ENCODE measurements around the gene RAB6D.
"Not testable (repeated sequence)": the region's sequence is repeated elsewhere in the genome, so short reads cannot be mapped to it uniquely, and the experiment has no call there.

RAB6D gene

DNA sequence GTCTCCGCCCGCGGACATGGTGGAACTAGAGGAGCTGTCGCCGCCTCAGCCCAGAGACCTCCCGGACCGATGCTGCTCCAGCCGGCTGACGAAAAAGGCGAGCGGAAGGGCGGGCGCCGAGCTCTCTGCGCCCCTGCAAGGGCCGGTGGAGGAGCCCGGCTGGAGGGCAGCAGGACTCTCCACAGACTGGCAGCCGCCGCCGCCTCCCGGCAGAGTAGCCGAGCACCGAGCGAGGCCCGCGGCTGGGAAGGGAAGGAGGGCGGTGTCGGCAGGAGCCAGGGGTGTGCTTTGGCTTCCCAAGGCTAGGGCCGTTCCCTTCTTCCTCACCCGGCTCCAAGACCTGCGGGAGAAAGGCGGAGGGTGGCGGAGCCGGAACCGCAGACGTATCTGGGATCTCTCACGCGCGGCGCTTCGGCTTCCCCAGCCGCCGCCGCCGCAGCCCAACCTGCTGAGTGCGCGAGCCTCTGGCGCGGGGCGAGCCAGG lies at the start of gene RAB6D:
Gene RAB6D (minus strand): TSS at position 466 of the 484 bp plus-strand sequence. CDS start 448 bp downstream, at position 18.
- DNase-seq, result not testable (repeated sequence)

DNA sequence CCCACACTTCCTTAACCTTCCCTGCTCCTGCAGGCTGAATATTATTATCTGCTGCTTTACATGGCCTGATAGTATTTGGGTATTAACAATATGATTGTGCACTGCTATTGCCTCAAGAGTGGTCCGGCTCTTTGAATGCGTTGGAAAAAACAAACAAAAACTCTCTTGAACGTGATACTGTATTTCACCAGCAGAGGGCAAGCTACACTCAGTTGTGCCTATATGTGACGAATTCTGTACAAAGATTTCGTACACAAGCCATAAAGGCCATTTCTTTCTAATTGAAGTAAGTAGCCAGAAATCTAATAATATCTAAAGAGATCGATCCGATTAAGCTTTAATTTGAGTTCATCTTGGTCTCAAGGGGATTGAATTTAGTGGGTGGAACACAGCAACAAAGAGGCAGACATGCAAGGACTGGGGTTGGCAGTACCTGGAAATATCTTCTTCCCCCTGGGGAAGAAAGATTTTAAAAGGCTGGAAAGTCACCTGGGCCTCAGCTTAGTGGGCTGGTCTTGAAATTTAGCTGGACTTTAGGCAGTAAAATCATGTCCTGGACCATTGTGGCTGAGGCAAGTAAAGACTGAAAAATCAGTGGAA lies 49.3 kb upstream of the RAB6D start:
- DNase-seq, result peak; percentile 33

DNA sequence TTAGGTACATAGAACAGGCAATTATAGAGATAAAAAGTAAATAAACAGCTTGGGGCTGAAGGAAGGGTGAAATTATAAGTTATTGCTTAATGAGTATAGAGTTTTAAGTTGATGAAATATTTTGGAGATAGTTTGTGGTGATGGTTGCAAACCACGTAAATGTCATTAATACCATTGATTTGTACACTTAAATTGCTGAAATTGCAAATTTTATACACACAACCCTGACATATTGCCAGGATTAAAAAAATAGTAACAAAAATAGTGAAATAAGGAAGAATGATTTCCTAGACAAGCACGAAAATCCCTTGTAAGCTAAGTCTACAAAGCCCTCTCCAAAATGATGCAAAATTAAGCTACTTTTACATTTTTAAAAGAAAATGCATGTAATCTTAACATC lies 46.2 kb upstream of the RAB6D start:
- DNase-seq, result no peak

DNA sequence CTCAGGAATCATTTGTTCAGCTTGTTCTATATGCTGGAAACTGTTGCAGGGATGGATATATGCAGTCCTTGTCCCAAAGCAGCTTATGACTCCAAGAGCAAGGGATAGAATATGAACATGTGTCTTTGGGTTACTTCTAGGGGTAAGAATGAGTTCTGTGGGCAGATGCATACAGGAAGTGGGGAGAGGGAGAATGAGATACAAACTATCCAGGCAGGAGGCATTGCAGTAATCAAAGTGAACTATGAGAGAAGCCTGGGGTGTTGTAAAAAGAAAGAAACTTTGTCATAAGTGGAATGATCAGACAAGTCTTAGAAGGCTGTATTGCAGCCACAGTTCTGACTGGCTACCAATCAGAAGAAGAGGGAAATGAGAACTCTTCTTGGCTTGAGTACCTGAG lies 44.8 kb upstream of the RAB6D start:
- no peak for DNase-seq

DNA sequence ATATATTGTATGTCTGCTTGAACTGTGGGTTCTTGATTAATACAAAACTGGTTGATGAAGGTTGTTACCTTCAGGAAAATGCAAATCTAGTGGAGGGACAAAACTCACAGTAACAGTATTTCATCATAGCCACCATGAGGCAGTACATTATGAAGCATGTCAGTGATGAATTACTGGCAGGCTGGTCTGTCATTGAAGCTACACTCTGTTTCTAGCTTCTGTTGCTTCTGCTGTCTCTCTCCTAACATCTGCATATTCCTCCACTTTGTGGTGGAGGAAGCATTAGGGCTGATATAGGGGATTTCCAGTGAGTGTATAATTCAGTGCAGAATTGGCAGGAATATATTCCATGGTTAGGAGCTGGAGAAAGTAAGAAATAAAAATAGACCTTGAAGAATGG lies 44.2 kb upstream of the RAB6D start:
- DNase-seq, result no peak

DNA sequence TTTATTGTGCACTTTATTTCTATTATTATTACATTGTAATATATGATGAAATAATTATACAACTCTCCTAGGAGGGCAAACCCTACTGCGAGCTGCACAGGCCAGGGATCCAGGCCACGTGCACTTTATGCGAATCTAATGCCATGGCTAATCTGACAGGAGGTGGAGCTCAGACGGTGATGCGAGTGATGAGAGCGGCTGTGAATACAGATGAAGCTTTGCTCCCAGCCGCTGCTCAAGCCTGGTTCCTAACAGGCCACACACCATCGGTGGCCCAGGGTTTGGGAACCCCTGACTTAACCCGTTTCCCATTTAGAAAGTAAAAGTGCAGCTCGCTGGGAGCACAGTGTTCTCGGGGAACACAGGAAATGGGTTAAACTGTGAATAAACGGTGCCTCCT lies 40.8 kb upstream of the RAB6D start:
- no peak for DNase-seq

DNA sequence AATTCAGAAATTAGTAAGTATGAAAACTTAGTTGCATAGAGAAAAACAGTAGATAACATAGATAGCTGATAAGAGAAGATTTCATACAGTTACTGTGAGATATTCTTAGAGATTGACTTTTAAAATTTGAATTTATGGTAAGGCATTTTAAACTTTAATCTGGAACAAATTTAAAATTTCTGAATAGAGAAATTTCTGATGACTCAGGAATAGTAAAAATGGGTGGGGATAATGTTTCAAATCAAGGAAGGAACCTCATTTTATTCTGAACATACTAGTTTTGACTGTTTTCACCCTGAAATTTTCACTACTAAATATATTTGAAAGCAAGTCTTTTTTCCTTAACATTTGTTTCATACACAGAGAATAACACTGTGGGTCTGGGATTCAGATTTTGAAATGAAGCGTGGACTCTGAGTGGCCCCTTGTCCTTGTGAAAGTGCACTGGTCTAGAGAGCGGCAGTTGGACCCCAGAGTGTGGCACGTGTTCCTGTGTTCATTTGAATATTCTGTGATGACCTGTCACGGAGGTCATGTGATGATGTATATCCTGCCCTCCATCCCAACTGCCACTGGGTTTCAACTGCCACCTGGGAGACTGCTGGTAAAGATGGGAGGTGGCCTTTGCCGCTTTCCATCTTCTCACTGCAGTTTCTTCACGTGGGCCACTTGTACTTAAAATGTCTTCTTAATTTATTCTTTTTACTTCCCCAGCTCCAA lies 38.5 kb upstream of the RAB6D start:
- no peak for DNase-seq

DNA sequence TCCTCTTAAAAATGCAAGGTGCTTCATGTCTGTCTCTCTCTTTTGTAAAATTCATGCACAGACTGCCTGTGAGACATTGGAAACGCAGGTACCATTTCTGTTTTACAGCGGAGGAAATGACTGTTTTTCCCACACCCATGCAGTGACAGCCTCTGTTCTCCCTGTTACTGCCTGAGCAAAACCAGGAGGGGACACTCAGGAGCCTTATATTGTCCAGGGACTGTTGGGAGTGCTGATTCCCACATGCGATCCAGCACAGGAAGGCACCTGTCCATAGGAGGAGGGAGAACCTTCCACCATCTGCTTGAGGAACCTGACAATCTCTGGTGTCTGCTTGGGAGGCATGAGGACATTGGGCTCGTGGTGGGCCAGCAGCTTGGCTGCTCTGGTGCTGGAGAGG lies 36.9 kb upstream of the RAB6D start:
- no peak for DNase-seq

DNA sequence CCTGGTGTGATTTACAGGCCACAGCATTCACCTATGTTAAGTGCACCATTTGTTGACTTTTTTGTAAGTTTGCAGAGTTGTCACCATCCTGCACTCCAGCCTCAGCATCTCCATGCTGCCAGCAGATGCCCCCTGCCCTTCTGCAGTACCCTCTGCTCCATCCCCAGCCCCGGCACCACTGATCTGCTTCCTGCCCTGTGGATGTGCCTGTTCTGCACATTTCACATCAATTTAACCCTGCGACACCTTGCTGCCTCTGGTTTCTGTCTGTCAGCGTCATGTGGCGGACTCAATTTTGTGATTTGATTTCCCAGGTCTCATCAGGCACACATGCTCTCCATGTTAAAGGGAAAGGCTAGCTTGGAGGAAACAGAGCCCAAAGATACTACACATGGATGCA lies 36.5 kb upstream of the RAB6D start:
- DNase-seq, result not testable (repeated sequence)

DNA sequence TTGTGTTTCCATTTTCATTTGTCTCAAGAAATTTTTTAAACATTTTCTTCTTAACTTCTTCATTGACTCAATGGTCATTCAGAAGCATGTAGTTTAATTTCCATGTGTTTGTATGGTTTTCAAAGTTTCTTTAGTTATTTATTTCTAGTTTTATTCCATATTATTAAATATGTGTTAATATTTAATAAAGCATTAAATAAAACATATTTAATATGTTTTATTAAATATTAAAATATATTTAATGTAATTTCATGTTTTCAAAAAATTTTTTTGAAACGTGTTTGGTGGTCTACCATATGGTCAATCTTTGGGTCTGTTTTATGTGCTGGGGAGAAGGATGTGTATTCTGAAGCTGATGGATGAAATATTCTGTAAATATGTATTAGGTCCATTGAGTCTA lies 32.2 kb upstream of the RAB6D start:
- not testable (repeated sequence) for DNase-seq

DNA sequence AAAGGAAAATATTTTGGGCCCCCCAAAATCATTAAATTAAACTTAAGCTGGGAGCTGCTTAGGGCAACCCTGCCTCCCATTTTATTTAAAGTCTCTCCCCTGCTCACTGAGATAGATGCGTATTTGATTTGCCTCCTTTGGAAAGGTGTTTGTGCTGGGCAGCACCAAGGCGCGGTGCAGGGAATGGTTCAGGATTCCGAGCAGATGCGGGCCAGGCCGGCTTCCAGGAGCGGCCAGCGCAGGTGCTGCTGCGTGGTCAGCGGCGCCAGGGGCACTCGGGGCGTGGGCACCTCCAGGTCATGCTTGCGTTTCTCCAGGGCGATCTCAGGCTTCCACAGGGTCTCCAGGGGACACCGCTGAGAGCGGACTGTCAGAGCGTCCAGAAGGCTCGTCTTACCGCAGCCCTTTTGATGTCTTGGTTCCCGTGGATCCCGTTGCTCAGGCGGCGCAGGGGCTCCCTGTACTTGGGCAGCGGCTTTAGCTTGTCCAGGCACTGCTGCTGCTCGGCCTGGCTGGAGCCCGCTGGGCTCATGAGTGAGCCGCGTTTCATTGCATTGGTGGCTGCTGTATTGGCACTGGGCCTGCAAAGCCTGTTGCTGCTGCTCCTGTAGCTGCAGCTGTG lies 31.2 kb upstream of the RAB6D start:
- DNase-seq, result not testable (repeated sequence)

DNA sequence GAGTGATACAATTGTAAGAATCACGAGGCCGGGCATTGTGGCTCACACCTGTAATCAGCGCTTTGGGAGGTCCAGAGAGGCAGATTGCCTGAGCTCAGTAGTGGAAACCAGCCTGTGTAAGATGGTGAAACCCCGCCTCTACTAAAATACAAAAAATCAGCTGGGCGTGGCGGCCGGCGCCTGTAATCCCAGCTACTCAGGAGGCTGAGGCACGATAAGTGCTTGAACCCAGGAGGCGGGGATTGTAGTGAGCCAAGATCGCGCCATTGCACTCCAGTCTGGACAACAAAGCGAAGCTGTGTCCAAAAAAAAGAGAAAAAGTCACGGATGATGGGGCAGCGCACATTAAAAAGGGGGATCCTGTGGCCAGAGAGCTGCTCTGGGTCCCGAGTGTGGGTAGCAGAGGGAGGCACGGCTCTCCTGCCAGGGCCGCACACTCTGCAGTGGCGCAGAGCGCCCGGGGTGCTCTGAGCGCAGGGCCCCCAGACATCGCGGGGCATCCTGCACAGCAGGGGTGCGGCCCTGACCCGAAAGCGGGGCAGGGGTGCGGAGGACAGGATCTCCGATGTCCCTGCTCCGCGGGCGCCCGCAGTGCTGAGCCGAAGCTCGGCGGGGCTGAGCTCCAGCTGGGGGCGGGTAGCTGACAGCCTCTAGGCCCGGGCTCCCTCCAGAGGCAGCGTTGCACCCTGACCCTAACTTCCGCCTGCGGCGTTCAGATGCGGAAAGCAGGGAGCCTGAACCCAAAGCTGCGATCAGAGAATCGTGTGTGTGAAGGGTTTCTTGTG lies 30.4 kb upstream of the RAB6D start:
- peak; percentile 33 for DNase-seq

DNA sequence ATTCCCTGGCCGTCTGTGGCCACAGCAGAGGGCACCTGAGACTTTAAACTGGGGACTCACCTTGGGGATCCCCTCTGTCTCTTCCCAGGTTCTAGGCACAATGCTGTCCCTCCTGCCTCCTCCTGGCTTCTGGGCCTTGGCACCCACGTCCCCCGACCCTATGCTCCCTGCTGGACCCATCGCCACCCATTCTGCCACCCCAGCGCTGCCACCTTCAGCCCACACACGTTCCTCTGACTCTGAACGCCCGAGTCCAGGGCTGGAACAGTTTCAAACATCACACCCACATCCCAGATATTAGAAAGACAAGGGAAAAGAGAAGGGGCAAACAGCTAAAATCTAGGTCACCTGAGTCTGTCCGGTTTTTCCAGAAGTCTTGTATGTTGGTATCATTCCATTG lies 28.0 kb upstream of the RAB6D start:
- DNase-seq, result not testable (repeated sequence)

DNA sequence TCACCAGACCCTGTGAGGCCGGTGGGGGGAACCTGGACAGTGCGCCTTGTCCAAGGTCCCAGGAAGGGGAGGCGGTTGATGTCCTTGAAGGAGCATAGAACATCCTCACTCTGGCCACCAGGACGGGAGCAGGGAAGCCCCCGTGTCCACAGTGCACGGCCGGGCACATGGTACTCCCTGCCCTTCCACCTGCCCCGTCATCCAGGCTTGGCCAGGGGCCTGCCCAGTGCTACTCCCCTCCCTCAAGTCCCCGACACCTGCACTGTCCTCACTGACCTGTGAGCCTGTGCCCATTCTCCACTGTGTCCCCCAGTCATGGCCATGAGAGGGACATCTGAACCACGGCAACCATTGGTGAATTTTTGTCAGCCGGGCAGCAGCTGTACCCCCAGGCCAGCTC lies 27.5 kb upstream of the RAB6D start:
- DNase-seq, result not testable (repeated sequence)

DNA sequence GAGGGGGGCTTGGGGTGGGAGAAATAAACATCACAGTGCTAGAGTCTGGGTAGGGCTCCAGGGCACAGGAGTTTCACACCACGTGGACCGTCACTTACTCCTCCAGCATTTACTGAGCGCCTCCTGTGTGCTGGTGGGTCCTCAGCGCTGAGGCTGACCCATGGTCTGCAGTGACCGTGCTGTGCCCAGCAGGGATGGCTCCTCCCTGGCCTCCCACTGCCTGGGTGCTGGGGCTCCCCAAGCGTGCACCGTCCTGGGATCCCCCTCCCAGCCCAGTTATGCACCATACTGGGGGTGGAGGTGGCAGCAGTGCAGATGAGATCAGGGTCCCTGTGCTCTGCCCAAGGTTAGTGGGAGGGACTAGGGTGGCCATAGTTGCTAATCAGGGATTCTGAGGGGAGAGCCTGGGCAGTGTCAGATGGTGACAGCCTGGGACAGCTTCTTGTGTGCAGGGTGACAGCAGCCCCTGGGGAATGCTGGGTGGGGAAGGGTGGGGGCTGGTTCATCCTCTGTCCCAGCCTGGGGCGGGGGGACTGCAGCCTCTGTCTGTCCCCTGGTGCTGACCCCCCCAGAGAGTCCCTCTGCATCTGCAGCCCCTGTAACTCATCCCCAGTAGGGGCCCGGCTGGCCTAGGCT lies 26.6 kb upstream of the RAB6D start:
- not testable (repeated sequence) for DNase-seq

DNA sequence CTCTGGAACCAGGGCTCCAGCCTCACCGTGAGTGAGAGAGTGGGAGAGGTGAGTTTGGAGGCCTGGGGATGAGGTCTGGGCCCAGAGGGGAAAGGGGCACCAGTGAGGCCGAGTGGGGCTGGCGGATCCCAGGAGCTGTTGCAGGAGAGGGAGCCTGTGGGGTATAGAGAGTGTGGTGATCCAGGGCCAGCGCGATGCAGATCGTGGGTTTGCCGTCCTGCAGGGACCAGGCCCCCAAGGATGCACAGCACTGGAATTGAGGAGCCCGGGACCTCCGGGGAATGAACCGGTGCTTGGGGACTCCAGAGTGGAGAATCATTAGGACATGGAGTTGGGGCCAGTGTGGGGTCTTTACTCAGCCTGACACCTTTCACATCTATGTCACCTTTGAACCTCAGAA lies 25.7 kb upstream of the RAB6D start:
- no peak for DNase-seq

DNA sequence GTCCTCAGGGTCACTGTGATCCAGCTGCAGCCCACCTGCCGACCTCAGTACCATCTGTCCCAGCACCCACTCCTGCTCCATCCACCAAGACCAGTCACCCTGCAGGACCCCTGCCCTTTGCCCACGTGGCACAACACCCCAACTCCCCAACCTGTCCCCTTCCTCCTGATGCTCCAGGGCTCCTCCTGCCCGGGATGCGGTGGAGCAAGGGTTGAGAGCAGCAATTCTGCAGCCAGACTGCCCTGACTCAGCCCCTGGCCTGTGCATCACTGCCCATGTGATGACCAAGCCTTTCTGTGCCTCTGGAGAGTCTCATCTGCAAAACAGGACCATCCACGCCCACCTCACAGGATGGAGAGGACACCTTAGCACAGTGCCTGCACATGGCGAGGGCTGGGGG lies 24.9 kb upstream of the RAB6D start:
- not testable (repeated sequence) for DNase-seq

DNA sequence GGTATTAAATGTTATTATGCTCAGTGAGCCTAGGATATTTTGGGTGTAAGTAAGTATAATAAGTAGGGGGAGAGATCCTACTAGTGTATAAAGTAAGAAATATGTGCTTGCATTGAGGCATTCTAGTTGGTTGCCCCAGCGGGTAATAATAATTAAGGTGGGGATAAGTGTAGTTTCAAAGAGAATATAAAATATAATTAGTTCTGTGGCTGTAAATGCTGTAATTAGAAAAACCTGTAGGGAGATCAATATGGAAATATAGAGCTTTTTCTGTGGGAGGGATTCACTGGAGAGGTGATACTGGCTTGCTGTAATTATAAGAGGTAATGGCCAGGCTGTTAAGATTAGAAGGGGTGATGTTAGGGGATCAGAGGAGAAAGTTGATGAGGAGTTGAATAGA lies 9.1 kb upstream of the RAB6D start:
- DNase-seq, result not testable (repeated sequence)

DNA sequence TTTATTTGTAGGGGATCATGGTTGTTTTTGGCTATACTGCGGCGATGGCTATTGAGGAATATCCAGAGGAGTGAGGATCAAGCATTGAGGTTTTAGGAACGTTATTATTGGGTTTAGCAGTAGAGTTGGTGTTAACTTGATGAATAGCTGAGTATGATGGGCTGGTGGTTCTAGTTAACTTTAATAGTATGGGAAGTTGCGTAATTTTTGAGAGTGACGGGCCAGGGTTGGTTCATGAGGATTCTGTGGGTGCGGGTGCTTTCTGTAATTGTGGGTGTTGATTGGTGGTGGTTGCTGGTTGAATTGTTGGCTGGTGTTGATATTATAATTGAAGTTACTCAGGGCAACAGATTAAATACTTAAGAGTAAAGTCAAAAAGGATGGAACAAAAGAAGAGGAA lies 6.0 kb upstream of the RAB6D start:
- no peak for DNase-seq

DNA sequence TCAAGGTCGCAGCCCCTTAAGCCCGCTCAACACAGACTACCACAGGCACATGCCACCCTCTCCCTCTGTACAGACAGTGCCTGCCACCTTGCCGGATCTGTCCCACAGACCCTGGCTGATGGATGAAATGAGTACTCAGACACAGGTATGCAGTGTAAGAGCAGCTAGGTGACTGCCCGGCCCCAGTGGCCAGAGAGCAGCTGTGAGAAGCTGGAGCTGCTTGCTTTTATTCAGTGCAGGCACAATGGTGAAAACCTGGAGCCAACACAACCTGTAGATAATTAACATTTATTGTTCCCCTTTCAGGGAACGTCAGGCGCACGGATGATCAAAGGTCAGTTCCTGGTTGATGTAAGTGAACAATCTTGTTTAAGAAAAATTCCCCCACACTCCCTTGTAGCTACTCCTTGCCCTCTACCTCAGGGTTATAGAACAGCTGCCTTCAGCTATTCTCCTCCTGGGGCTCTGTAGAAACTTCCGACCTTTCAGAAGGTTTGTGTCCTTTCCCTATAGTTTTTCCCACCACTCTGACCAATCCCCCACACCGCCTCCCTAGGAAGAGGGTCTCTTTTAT lies 4.6 kb upstream of the RAB6D start:
- DNase-seq, result not testable (repeated sequence)

DNA sequence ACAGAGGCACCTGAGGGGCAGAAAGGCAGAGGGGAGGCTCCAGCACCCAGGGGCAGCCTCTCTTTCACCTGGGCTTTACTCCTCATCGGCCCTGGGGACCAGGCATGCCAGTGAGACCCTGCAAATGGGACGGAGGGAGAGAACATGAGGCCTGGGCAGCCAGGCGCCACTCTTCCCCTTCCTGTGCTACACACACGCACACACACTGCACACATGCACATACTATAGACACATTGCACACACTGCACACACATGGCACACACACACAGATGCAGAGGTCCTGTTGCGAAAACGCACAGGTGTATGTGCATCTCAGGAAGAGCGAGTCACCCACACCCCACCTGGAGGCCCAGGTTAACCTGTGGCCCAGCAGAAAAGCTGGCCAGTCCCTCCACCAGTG lies 3.4 kb upstream of the RAB6D start:
- DNase-seq, result no peak

DNA sequence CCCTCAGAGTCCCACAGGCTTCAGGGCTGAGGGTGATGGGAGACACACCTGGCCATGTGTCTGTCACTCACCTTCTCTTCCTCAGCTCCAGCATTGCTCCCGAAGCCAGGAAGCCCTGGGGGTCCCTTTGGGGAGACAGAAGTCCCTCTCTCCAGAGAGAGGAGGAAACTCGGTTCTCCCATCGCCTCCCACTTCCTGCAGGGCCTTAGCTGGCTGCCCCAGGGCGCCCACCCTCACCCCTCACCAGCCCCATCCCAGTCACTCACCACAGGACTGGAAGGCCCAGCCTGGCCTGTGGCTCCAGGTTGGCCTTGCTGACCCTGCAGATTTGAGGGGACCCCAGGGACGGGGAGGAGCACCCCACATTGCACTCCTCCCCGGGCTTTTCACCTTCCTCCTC lies 2.7 kb upstream of the RAB6D start:
- no peak for DNase-seq

DNA sequence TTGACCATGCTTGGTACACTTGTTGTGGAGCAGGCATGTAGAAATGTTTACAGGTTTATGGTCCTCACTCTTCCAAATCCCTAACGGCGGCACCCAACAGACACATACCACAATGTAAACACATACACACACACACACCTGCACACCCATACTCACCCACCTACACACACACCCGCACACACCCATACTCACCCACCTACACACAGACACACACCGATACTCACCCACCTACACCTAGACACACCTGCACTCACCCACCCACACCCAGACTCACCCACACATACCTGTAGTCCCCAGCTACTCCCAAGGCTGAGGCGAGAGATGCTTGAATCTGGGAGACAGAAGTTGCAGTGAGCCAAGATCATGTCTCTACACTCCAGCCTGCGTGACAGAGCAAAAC lies 1.5 kb upstream of the RAB6D start:
- DNase-seq, result no peak

All from DMS153 (cell line).